Muscle layer of duodenum (tissue), 2 donors: ENCODE data around the gene CEP120.

Source experiments
- H3K27ac ChIP-seq: one replicate; pipeline ENCODE4 v1.7.0; 2013; ENCODE audit warnings: mild to moderate bottlenecking, low read length
- H3K27me3 ChIP-seq: one replicate; pipeline ENCODE4 v1.7.0; 2013; ENCODE audit warnings: low read depth, mild to moderate bottlenecking, control low read depth, low read length
- H3K36me3 ChIP-seq, 2 donors: one replicate each; pipeline ENCODE4 v1.7.0; 2013; ENCODE audit warnings: low read length in 2 of 2, control low read depth in 1 of 2, mild to moderate bottlenecking in 1 of 2; ENCODE audit not compliant: insufficient read depth in 2 of 2, control insufficient read depth in 1 of 2
- H3K4me1 ChIP-seq, 2 donors: one replicate each; pipeline ENCODE4 v1.7.0; 2013; ENCODE audit warnings: low read length in 2 of 2, mild to moderate bottlenecking in 2 of 2, control low read depth in 1 of 2, moderate library complexity in 1 of 2; ENCODE audit not compliant: insufficient read depth in 2 of 2, control insufficient read depth in 1 of 2
- H3K4me3 ChIP-seq, 2 donors: one replicate each; pipeline ENCODE4 v1.7.0; 2013; ENCODE audit warnings: low read length in 2 of 2, low read depth in 1 of 2, mild to moderate bottlenecking in 1 of 2
- H3K9me3 ChIP-seq, 2 donors: one replicate each; pipeline ENCODE4 v1.7.0; 2013; ENCODE audit warnings: low read length in 2 of 2, control low read depth in 1 of 2, mild to moderate bottlenecking in 1 of 2; ENCODE audit not compliant: control insufficient read depth in 1 of 2
- donor health status: healthy.

Gene CEP120

GRCh38 chr5:123297866-123298265 is 125.3 kb downstream of the CEP120 start:
- H3K9me3 ChIP-seq = peaks cover 5 to 6% of the 10 kb centered on the region in 2 donors
- H3K36me3 ChIP-seq = no peaks in the 10 kb centered on the region
- H3K27me3 ChIP-seq = no peaks in the 10 kb centered on the region
- H3K27ac ChIP-seq = no peak overlapping the region
- H3K4me3 ChIP-seq = no peak overlapping the region
- no peaks in the 10 kb centered on the region for H3K4me1 ChIP-seq

GRCh38 chr5:123297198-123297831 is 125.9 kb downstream of the CEP120 start:
- Histone ChIP-seq H3K9me3 (peaks cover 5 to 6% of the 10 kb centered on the region in 2 donors), H3K27ac (no peak overlapping the region), H3K4me3 (no peak overlapping the region), H3K36me3 (no peaks in the 10 kb centered on the region), H3K4me1 (no peaks in the 10 kb centered on the region), H3K27me3 (no peaks in the 10 kb centered on the region)
